HCT116 (cell line): Measurements from ENCODE around the gene EPHA2. TPM values are rescaled to one million over a fixed set of nuclear protein-coding genes. Genes with fewer than 3 reads are reported as not detected.

Experiments used
- ATAC-seq: fragments of 200-7000 bp; cut with Tn5 transposase; 2 replicates; pipeline ENCODE4 v1.9.1; 2020; ENCODE audit warnings: mild to moderate bottlenecking, moderate library complexity
- BruUV-seq: library from RNA; stranded (reverse); fragments of 400-500 nt; replicated peaks from 2 replicates; lab custom pipeline; 2021; lab: Mats Ljungman, UMichigan
- CTCF ChIA-PET: fragments of 300-600 bp; sonication (Branson Sonifier 250); formaldehyde crosslinking; loops from one replicate; lab custom pipeline; 2021; ENCODE audit warnings: antibody characterized with exemption; lab: Charles Lee
- POLR2A ChIA-PET: fragments of 300-600, 350-600 bp; sonication (Branson Sonifier 250); formaldehyde crosslinking; loops from one replicate; lab custom pipeline; 2021; ENCODE audit warnings: antibody characterized with exemption; lab: Charles Lee
- RAD21 ChIA-PET, 2 experiments: fragments of 300-600 bp; sonication (Branson Sonifier 250); formaldehyde crosslinking; loops; one replicate each; lab custom pipeline; 2023; ENCODE audit warnings: low total read pairs in 2 of 2; ENCODE audit not compliant: uncharacterized antibody in 2 of 2, unreplicated experiment in 2 of 2, low non-redundant PET in 1 of 2; lab: Charles Lee
- DNase-seq: peaks from one replicate; pipeline ENCODE4 v3.0.0-alpha.2; 2010; ENCODE audit warnings: low read depth, low spot score
- H2AFZ ChIP-seq: fragments of 200-600 bp; shearing (Covaris generic), sonication (generic); 2 replicates; pipeline ENCODE4 v1.6.1; 2017; ENCODE audit warnings: low read depth, mixed run types, mixed read lengths, antibody characterized with exemption, low read length; ENCODE audit not compliant: poor library complexity, severe bottlenecking
- H3K27ac ChIP-seq: 2 replicates; pipeline ENCODE4 v1.5.1; 2012; ENCODE audit warnings: low read depth, low read length
- H3K27me3 ChIP-seq: fragments of 200-600 bp; sonication (generic); 2 replicates; pipeline ENCODE4 v1.6.1; 2016; ENCODE audit warnings: mixed run types, low read length, mixed read lengths; ENCODE audit not compliant: insufficient read depth
- H3K36me3 ChIP-seq, 2 experiments: fragments of 200-500 bp in 1 of 2; fragments of 200-600 bp in 1 of 2; sonication (Bioruptor generic) in 1 of 2; sonication (generic) in 1 of 2; 2 replicates each; pipeline versions ENCODE4 v1.5.1 to v1.6.1; 2014 to 2016; ENCODE audit warnings: low read length in 2 of 2, inconsistent platforms in 1 of 2, mixed read lengths in 1 of 2, mixed run types in 1 of 2; ENCODE audit not compliant: insufficient read depth in 2 of 2, control insufficient read depth in 1 of 2
- H3K4me1 ChIP-seq, 2 experiments: fragments of 200-600 bp in 1 of 2; sonication (generic) in 1 of 2; 2 replicates each; pipeline versions ENCODE4 v1.5.1 to v1.6.1; 2012 to 2017; ENCODE audit warnings: low read length in 2 of 2, inconsistent platforms in 1 of 2, mild to moderate bottlenecking in 1 of 2, mixed read lengths in 1 of 2, mixed run types in 1 of 2, moderate library complexity in 1 of 2; ENCODE audit not compliant: insufficient read depth in 2 of 2, control insufficient read depth in 1 of 2
- H3K4me2 ChIP-seq: fragments of 200-600 bp; sonication (generic); 2 replicates; pipeline ENCODE4 v1.6.1; 2017; ENCODE audit warnings: mixed run types, low read length, mixed read lengths
- H3K4me3 ChIP-seq, 2 experiments: fragments of 200-600 bp in 1 of 2; sonication (generic) in 1 of 2; replicated peaks in 1 of 2; 2 replicates each; pipeline ENCODE4 v1.5.1; 2011 to 2016; ENCODE audit warnings: low read length in 2 of 2, control low read depth in 1 of 2, low read depth in 1 of 2, mild to moderate bottlenecking in 1 of 2, mixed read lengths in 1 of 2, mixed run types in 1 of 2
- H3K79me2 ChIP-seq: fragments of 200-600 bp; sonication (generic); 2 replicates; pipeline ENCODE4 v1.6.1; 2017; ENCODE audit warnings: mild to moderate bottlenecking, mixed run types, low read length, moderate library complexity, mixed read lengths; ENCODE audit not compliant: insufficient read depth
- H3K9ac ChIP-seq: fragments of 200-600 bp; sonication (generic); 2 replicates; pipeline ENCODE4 v1.6.1; 2016; ENCODE audit warnings: low read length, mixed read lengths
- H3K9me2 ChIP-seq: fragments of 200-600 bp; sonication (generic), shearing (Covaris generic); 2 replicates; pipeline ENCODE4 v1.6.1; 2017; ENCODE audit warnings: mixed run types, mild to moderate bottlenecking, moderate library complexity; ENCODE audit not compliant: insufficient read depth
- H3K9me3 ChIP-seq, 2 experiments: fragments of 200-500 bp in 1 of 2; fragments of 200-600 bp in 1 of 2; sonication (Bioruptor generic) in 1 of 2; sonication (generic) in 1 of 2; 2 replicates each; pipeline ENCODE4 v1.6.1; 2014 to 2017; ENCODE audit warnings: low read length in 2 of 2, mixed read lengths in 2 of 2, inconsistent platforms in 1 of 2, low read depth in 1 of 2, mild to moderate bottlenecking in 1 of 2, mixed run types in 1 of 2, moderate library complexity in 1 of 2; ENCODE audit not compliant: control insufficient read depth in 1 of 2, insufficient read depth in 1 of 2
- H4K20me1 ChIP-seq: fragments of 200-600 bp; sonication (generic), shearing (Covaris generic); 2 replicates; pipeline ENCODE4 v1.6.1; 2017; ENCODE audit warnings: mixed run types, mild to moderate bottlenecking, moderate library complexity; ENCODE audit not compliant: insufficient read depth
- CBX3 ChIP-seq: IDR thresholded peaks from 2 replicates; pipeline ENCODE4 v1.6.1; 2012; ENCODE audit warnings: low read depth
- ELF1 ChIP-seq: IDR thresholded peaks from 2 replicates; pipeline ENCODE4 v1.6.1; 2012; ENCODE audit warnings: low read depth, borderline replicate concordance
- MAX ChIP-seq: IDR thresholded peaks from 2 replicates; pipeline ENCODE4 v1.6.1; 2012
- RAD21 ChIP-seq: IDR thresholded peaks from 2 replicates; pipeline ENCODE4 v1.6.1; 2012; ENCODE audit warnings: low read depth, mild to moderate bottlenecking
- ZFX ChIP-seq: fragments of 450-650 bp; IDR thresholded peaks from 2 replicates; pipeline ENCODE4 v1.6.1; 2017
- intact Hi-C: fragments of 100-400 bp; cut with micrococcal nuclease; formaldehyde crosslinking; loops from 2 replicates; pipeline ENCODE4 v1.10.0; 2022
- total RNA-seq: library from RNA; stranded (reverse); gene quantifications from one replicate; pipeline ENCODE4 v1.2.1, GENCODE V29; 2021; ENCODE audit not compliant: unreplicated experiment
- TF ChIP-seq, protein P1 (sequence below): IDR thresholded peaks from 2 replicates; pipeline ENCODE4 v1.6.1; 2011; ENCODE audit warnings: mild to moderate bottlenecking, low read length, moderate library complexity; ENCODE audit not compliant: insufficient replicate concordance; ENCODE audit errors: extremely low read depth
- TF ChIP-seq, protein P2 (sequence below), 3 experiments: fragments of 200-600 bp in 1 of 3; sonication (generic) in 1 of 3; IDR thresholded peaks in 2 of 3; conservative IDR thresholded peaks in 1 of 3; 2 replicates each; pipeline ENCODE4 v1.5.1; 2012 to 2017; ENCODE audit warnings: low read depth in 2 of 3, low read length in 2 of 3, antibody characterized with exemption in 1 of 3, borderline replicate concordance in 1 of 3, control low read depth in 1 of 3, mild to moderate bottlenecking in 1 of 3, mixed read lengths in 1 of 3, mixed run types in 1 of 3, moderate library complexity in 1 of 3; ENCODE audit not compliant: insufficient read depth in 1 of 3

The EPHA2 gene
- total RNA-seq, 1 experiment from 2014 or later, result 164 TPM

DNA sequence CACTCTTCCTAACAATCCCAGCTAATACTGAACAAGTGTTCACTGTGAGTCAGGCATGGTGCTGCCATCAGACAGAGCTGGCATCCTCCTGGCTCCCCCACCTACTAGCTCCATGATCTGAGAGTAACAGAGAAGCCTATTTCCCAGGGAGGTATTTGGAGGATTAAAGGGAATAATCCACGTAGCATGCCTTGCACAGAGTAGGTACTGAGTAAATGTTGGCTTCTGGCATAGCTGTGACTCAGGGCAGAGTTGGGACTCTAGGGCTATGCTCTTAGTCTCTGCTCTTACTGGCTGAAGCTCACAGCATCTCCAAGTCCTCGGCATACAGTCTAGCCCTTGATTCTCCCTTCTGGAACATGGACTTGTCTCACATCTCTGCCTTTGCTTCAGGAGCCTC lies 48.3 kb upstream of the EPHA2 start:
- CTCF ChIA-PET, result interaction anchor here (1.2 kb wide), 1 partner anchor 125 kb away, joined by 3 read pairs; no protein-coding TSS in a partner anchor
- Histone ChIP-seq H3K9me3 (no peaks in the 10 kb centered on the region), H3K27ac (no peak overlapping the region), H3K4me3 (no peak overlapping the region), H3K36me3 (peaks cover 15 to 27% of the 10 kb centered on the region in 2 experiments; a peak in 3 of 4 replicates), H4K20me1 (no peaks in the 10 kb centered on the region), H3K4me1 (peaks cover 19 to 34% of the 10 kb centered on the region in 2 experiments), H3K4me2 (no peak overlapping the region), H3K27me3 (no peaks in the 10 kb centered on the region), H3K9ac (no peak overlapping the region), H3K79me2 (peaks cover 9% of the 10 kb centered on the region; the same call in 1 of the 2 replicates), H3K9me2 (no peaks in the 10 kb centered on the region), H2AFZ (no peak overlapping the region)
- POLR2A ChIA-PET, result no interaction called here
- ATAC-seq (no peak), DNase-seq (no peak)
- no peak for TF ChIP-seq ZFX
- TF ChIP-seq, protein P1, sequence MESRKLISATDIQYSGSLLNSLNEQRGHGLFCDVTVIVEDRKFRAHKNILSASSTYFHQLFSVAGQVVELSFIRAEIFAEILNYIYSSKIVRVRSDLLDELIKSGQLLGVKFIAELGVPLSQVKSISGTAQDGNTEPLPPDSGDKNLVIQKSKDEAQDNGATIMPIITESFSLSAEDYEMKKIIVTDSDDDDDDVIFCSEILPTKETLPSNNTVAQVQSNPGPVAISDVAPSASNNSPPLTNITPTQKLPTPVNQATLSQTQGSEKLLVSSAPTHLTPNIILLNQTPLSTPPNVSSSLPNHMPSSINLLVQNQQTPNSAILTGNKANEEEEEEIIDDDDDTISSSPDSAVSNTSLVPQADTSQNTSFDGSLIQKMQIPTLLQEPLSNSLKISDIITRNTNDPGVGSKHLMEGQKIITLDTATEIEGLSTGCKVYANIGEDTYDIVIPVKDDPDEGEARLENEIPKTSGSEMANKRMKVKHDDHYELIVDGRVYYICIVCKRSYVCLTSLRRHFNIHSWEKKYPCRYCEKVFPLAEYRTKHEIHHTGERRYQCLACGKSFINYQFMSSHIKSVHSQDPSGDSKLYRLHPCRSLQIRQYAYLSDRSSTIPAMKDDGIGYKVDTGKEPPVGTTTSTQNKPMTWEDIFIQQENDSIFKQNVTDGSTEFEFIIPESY, result no peak
- TF ChIP-seq MAX, result no peak
- no peak for TF ChIP-seq ELF1
- TF ChIP-seq, protein P2, sequence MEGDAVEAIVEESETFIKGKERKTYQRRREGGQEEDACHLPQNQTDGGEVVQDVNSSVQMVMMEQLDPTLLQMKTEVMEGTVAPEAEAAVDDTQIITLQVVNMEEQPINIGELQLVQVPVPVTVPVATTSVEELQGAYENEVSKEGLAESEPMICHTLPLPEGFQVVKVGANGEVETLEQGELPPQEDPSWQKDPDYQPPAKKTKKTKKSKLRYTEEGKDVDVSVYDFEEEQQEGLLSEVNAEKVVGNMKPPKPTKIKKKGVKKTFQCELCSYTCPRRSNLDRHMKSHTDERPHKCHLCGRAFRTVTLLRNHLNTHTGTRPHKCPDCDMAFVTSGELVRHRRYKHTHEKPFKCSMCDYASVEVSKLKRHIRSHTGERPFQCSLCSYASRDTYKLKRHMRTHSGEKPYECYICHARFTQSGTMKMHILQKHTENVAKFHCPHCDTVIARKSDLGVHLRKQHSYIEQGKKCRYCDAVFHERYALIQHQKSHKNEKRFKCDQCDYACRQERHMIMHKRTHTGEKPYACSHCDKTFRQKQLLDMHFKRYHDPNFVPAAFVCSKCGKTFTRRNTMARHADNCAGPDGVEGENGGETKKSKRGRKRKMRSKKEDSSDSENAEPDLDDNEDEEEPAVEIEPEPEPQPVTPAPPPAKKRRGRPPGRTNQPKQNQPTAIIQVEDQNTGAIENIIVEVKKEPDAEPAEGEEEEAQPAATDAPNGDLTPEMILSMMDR (IDR thresholded peaks at IDR 0.05 in 2 of 3, conservative IDR thresholded peaks at IDR 0.05 in 1 of 3; ENCODE audit: borderline replicate concordance in 1 of 3, insufficient read depth in 1 of 3, low read depth in 2 of 3, low read length in 2 of 3), result no peak
- no peak for TF ChIP-seq RAD21
- TF ChIP-seq CBX3, result no peak
- BruUV-seq, result no TSS peak
- RAD21 ChIA-PET, result no interaction called here
- intact Hi-C loops, result no loop called here
